IMR-90 (cell line): Measurements from ENCODE around the gene IQCC.

Experiments used
- CTCF ChIP-seq: conservative IDR thresholded peaks from 2 replicates; pipeline ENCODE4 v1.5.1; 2012; ENCODE audit warnings: mild to moderate bottlenecking, low read depth, low read length, improper control_type of control experiment
- POLR2A ChIP-seq: IDR thresholded peaks from 2 replicates; pipeline ENCODE4 v1.6.1; 2012; ENCODE audit warnings: mild to moderate bottlenecking, low read depth, low read length
- RCOR1 ChIP-seq: IDR thresholded peaks from 2 replicates; pipeline ENCODE4 v1.6.1; 2012; ENCODE audit warnings: mild to moderate bottlenecking, low read length, improper control_type of control experiment; ENCODE audit not compliant: insufficient replicate concordance

GRCh38 chr1:32241001-32241763, 35.7 kb downstream of the IQCC start:
- TF ChIP-seq POLR2A (peak; percentile 51; the same call in 1 of the 2 replicates), CTCF (0 out of 2 replicates have a peak, but pooled peaks have one; percentile 10), RCOR1 (peak; percentile 52)
